ENCODE results near the gene PRX.

Gene PRX, protein sequence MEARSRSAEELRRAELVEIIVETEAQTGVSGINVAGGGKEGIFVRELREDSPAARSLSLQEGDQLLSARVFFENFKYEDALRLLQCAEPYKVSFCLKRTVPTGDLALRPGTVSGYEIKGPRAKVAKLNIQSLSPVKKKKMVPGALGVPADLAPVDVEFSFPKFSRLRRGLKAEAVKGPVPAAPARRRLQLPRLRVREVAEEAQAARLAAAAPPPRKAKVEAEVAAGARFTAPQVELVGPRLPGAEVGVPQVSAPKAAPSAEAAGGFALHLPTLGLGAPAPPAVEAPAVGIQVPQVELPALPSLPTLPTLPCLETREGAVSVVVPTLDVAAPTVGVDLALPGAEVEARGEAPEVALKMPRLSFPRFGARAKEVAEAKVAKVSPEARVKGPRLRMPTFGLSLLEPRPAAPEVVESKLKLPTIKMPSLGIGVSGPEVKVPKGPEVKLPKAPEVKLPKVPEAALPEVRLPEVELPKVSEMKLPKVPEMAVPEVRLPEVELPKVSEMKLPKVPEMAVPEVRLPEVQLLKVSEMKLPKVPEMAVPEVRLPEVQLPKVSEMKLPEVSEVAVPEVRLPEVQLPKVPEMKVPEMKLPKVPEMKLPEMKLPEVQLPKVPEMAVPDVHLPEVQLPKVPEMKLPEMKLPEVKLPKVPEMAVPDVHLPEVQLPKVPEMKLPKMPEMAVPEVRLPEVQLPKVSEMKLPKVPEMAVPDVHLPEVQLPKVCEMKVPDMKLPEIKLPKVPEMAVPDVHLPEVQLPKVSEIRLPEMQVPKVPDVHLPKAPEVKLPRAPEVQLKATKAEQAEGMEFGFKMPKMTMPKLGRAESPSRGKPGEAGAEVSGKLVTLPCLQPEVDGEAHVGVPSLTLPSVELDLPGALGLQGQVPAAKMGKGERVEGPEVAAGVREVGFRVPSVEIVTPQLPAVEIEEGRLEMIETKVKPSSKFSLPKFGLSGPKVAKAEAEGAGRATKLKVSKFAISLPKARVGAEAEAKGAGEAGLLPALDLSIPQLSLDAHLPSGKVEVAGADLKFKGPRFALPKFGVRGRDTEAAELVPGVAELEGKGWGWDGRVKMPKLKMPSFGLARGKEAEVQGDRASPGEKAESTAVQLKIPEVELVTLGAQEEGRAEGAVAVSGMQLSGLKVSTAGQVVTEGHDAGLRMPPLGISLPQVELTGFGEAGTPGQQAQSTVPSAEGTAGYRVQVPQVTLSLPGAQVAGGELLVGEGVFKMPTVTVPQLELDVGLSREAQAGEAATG (N-terminal part only)

DNA sequence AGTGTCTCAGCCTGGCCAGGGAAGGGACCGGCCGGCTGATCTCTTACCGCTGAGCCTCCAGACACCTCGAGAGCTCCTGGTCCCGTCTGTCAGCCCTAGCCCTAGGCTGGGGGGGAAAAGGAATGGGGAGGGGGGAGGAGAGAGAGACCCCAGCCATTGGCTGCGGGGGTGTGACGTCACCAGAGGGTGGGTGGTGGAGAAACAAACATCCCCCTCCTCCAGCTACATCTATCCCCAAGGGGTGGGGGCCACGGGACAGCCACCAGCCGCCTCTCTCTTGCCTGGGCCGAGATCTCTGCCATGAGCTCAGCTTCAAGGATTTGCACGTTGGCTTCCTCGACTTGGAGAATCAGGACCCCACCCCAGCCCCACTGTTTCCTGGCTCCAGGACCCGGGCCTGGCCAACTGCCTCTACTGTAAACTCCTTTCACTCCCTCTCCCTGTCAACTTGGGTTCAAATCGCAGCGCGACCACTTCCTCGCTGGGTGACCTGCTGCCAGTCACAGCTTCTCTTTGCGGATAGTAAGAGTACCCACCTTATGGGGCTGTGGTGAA is at the start of gene PRX:
TSS of gene PRX (minus strand) at position 88 of the 555 bp plus-strand sequence. CDS start 5,446 bp downstream, outside the sequence.
- TF ChIP-seq, protein P1, sequence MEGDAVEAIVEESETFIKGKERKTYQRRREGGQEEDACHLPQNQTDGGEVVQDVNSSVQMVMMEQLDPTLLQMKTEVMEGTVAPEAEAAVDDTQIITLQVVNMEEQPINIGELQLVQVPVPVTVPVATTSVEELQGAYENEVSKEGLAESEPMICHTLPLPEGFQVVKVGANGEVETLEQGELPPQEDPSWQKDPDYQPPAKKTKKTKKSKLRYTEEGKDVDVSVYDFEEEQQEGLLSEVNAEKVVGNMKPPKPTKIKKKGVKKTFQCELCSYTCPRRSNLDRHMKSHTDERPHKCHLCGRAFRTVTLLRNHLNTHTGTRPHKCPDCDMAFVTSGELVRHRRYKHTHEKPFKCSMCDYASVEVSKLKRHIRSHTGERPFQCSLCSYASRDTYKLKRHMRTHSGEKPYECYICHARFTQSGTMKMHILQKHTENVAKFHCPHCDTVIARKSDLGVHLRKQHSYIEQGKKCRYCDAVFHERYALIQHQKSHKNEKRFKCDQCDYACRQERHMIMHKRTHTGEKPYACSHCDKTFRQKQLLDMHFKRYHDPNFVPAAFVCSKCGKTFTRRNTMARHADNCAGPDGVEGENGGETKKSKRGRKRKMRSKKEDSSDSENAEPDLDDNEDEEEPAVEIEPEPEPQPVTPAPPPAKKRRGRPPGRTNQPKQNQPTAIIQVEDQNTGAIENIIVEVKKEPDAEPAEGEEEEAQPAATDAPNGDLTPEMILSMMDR (IDR thresholded peaks at IDR 0.05; ENCODE audit: poor library complexity, severe bottlenecking) = no peak
- Histone ChIP-seq H3K4me3 (ENCODE audit: severe bottlenecking) (no peak within 1 kb of the TSS), H3K27ac (ENCODE audit: poor library complexity, severe bottlenecking) (no peak within 1 kb of the TSS), H3K9me3 (ENCODE audit: severe bottlenecking) (no peaks in the 10 kb centered on the region), H3K27me3 (ENCODE audit: insufficient read depth, poor library complexity, severe bottlenecking) (no peaks in the 10 kb centered on the region), H3K4me1 (ENCODE audit: insufficient read depth, poor library complexity, severe bottlenecking) (peaks cover 16% of the 10 kb centered on the region), H3K36me3 (ENCODE audit: low read depth) (no peaks in the 10 kb centered on the region)
- no peak for ATAC-seq (ENCODE audit: low read depth)
- no peak for DNase-seq (ENCODE audit: low spot score)

DNA sequence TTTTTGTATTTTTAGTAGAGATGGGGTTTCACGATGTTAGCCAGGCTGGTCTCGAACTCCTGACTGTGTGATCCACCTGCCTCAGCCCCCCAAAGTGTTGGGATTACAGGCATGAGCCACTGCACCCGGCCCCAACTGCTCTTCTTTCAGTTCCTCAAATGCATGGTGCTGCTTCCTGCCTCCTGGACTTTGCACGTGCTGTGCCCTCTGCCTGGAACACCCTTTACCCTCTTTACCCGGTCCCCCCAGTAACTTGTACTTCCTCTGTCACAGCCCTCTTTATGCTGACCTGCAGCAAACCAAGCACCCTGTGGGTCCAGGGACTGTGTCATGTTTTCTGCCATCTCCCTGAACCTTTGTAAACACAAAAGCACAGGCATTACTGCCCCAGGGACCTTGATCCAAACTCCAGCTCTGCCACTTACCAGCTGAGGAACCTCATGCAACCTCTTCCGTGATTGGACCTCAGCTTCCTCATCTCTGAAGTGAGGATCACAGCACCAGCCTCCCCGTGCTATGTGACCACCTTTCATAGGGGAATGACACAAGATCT is 48.6 kb upstream of the PRX start:
- H3K27ac ChIP-seq (ENCODE audit: poor library complexity, severe bottlenecking) = no peak overlapping the region
- DNase-seq (ENCODE audit: low spot score) (no peak), ATAC-seq (ENCODE audit: low read depth) (no peak)

DNA sequence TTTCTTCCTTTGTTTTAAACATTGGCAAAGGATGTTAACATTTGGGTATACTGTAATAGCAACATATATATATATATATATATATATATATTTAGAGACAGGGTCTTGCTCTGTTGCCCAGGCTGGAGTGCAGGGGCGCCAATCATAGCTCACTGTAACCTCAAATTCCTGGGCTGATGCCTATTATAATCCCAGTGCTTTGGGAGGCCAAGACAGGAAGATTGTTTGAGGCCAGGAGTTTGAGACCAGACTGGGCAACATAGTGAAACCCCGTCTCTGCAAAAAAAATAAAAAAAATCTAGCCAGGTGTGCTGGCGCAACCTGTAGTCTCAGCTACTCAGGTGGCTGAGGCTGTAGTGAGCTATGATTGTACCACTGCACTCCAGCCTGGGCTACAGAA is 47.0 kb upstream of the PRX start:
- ATAC-seq (ENCODE audit: low read depth) (no peak), DNase-seq (ENCODE audit: low spot score) (no peak)
- no peaks in the 10 kb centered on the region; the same call in 1 of the 2 replicates for H3K36me3 ChIP-seq (ENCODE audit: low read depth)
- no peaks in the 10 kb centered on the region for H3K4me1 ChIP-seq (ENCODE audit: insufficient read depth, poor library complexity, severe bottlenecking)
- H3K27ac ChIP-seq (ENCODE audit: poor library complexity, severe bottlenecking) = no peak overlapping the region
- H3K27me3 ChIP-seq (ENCODE audit: insufficient read depth, poor library complexity, severe bottlenecking) = no peaks in the 10 kb centered on the region
- TF ChIP-seq, protein P1 (IDR thresholded peaks at IDR 0.05; ENCODE audit: poor library complexity, severe bottlenecking) = no peak
- no peak overlapping the region for H3K4me3 ChIP-seq (ENCODE audit: severe bottlenecking)
- no peaks in the 10 kb centered on the region for H3K9me3 ChIP-seq (ENCODE audit: severe bottlenecking)

More for the DNA sequence above, 48.6 kb upstream of the PRX start:
- Histone ChIP-seq H3K27me3 (ENCODE audit: insufficient read depth, poor library complexity, severe bottlenecking) (peaks cover 4% of the 10 kb centered on the region), H3K4me1 (ENCODE audit: insufficient read depth, poor library complexity, severe bottlenecking) (no peaks in the 10 kb centered on the region), H3K9me3 (ENCODE audit: severe bottlenecking) (no peaks in the 10 kb centered on the region), H3K36me3 (ENCODE audit: low read depth) (no peaks in the 10 kb centered on the region; the same call in 1 of the 2 replicates), H3K4me3 (ENCODE audit: severe bottlenecking) (no peak overlapping the region)
- TF ChIP-seq, protein P1 (IDR thresholded peaks at IDR 0.05; ENCODE audit: poor library complexity, severe bottlenecking) = no peak

DNA sequence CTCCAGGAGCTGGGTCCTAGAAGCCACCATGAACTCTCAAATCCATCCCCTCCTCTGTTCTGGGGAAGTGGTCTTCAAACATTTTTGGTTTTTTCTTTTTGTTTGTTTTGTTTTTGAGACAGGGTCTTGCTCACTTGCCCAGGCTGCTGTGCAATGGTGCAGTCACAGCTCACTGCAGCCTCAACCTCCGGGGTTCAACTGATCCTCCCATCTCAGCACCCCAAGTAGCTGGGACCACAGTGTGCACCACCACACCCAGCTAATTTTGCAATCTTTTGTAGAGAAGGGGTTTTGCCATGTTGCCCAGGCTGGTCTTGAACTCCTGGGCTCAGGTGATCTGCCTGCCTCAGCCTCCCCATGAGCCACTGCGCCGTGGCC is 45.4 kb upstream of the PRX start:
- Histone ChIP-seq H3K4me1 (ENCODE audit: insufficient read depth, poor library complexity, severe bottlenecking) (peaks cover 5% of the 10 kb centered on the region), H3K4me3 (ENCODE audit: severe bottlenecking) (no peak overlapping the region), H3K27ac (ENCODE audit: poor library complexity, severe bottlenecking) (no peak overlapping the region), H3K9me3 (ENCODE audit: severe bottlenecking) (no peaks in the 10 kb centered on the region), H3K36me3 (ENCODE audit: low read depth) (no peaks in the 10 kb centered on the region; the same call in 1 of the 2 replicates), H3K27me3 (ENCODE audit: insufficient read depth, poor library complexity, severe bottlenecking) (no peaks in the 10 kb centered on the region)
- DNase-seq (ENCODE audit: low spot score) = no peak
- ATAC-seq (ENCODE audit: low read depth) = no peak
- TF ChIP-seq, protein P1 (IDR thresholded peaks at IDR 0.05; ENCODE audit: poor library complexity, severe bottlenecking) = no peak
